DMS53 (cell line): ENCODE measurements around the gene ARHGEF28.

Experiments
- DNase-seq: peaks from one replicate; lab custom pipeline; 2025; lab: John Stamatoyannopoulos, UW

The ARHGEF28 gene

GRCh38 chr5:73820326-73820725, 194.3 kb downstream of the ARHGEF28 start:
- no peak for DNase-seq

- DNase-seq, result no peak
These were observed 195.0 kb downstream of the ARHGEF28 start for GRCh38 chr5:73821003-73821402.

GRCh38 chr5:73822278-73822988, 196.4 kb downstream of the ARHGEF28 start:
- peak; percentile 54 for DNase-seq

- peak; percentile 94 for DNase-seq
These were observed 197.0 kb downstream of the ARHGEF28 start for GRCh38 chr5:73822989-73823339.

GRCh38 chr5:73823508-73823925, 197.5 kb downstream of the ARHGEF28 start:
- DNase-seq, result peak; percentile 64

GRCh38 chr5:73825199-73825598, 199.2 kb downstream of the ARHGEF28 start:
- no peak for DNase-seq

GRCh38 chr5:73825736-73826135, 199.7 kb downstream of the ARHGEF28 start:
- no peak for DNase-seq

- DNase-seq, result peak; percentile 51
These were observed 200.5 kb downstream of the ARHGEF28 start for GRCh38 chr5:73826301-73827105.

GRCh38 chr5:73827106-73827450, 201.1 kb downstream of the ARHGEF28 start:
- no peak for DNase-seq

GRCh38 chr5:73828465-73828864, 202.5 kb downstream of the ARHGEF28 start:
- DNase-seq, result no peak

- DNase-seq, result no peak
These were observed 204.7 kb downstream of the ARHGEF28 start for GRCh38 chr5:73830646-73831045.

GRCh38 chr5:73831066-73831465, 205.1 kb downstream of the ARHGEF28 start:
- DNase-seq, result no peak

- DNase-seq, result no peak
These were observed 208.7 kb downstream of the ARHGEF28 start for GRCh38 chr5:73834693-73835092.

- no peak for DNase-seq
These were observed 209.7 kb downstream of the ARHGEF28 start for GRCh38 chr5:73835726-73836125.

GRCh38 chr5:73836607-73837006, 210.6 kb downstream of the ARHGEF28 start:
- no peak for DNase-seq

GRCh38 chr5:73838901-73839300, 212.9 kb downstream of the ARHGEF28 start:
- no peak for DNase-seq

- no peak for DNase-seq
These were observed 215.6 kb downstream of the ARHGEF28 start for GRCh38 chr5:73841641-73842040.

- DNase-seq, result no peak
These were observed 218.2 kb downstream of the ARHGEF28 start for GRCh38 chr5:73844165-73844564.

- DNase-seq, result no peak
These were observed 225.6 kb downstream of the ARHGEF28 start for GRCh38 chr5:73851471-73852181.

- no peak for DNase-seq
These were observed 227.1 kb downstream of the ARHGEF28 start for GRCh38 chr5:73853091-73853490.

GRCh38 chr5:73856997-73857396, 231.0 kb downstream of the ARHGEF28 start:
- no peak for DNase-seq

- no peak for DNase-seq
These were observed 231.4 kb downstream of the ARHGEF28 start for GRCh38 chr5:73857446-73857845.

- no peak for DNase-seq
These were observed 232.1 kb downstream of the ARHGEF28 start for GRCh38 chr5:73858054-73858453.
